Posterior vena cava (tissue), 2 donors: ENCODE measurements around the gene GRM5. TPM values are rescaled to one million over a fixed set of nuclear protein-coding genes. Genes with fewer than 3 reads are reported as not detected.

Experiments used
- DNase-seq: peaks from one replicate; pipeline ENCODE4 v3.0.0-alpha.2; 2020; ENCODE audit warnings: low spot score
- intact Hi-C, 2 donors: fragments of 100-400 bp; cut with DNase I; formaldehyde crosslinking; loops; one replicate each; pipeline versions ENCODE4 v1.14.1 to v1.14.2; 2022 to 2023
- total RNA-seq, 2 donors: library from RNA; stranded (reverse); fragmentation: NEBNext Ultra II Directional; extraction: Animal tissue kit (Norgen Biotek cat#: 25700); gene quantifications; one replicate each; pipeline ENCODE4 v1.2.1, GENCODE V29; 2021
- donor health status: DM: yes; HTN: yes; CAD: no.
- donor health status: DM: yes; HTN: yes; CAD: no.

The GRM5 gene
- total RNA-seq, 2 donors from 2014 or later: 0.23 to 0.81 TPM

DNA sequence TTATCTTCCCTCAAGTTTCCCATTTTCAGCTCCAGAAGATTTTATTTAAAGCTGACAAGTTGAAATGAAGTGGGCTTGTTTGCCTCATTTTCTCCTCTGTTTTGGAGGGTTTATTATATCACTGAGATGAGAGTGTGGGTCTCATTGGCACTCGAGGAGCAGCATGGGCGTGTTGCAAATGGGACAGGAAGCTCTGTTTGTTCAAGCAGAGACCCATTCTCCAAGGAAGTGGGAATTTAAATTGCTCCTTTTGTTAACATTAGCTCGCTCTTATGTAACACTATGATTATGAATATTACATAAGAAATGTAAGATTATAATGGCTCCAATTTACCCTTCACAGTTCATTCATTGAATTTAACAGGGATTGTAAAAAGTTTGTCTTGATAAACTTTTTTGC is 410.6 kb downstream of the GRM5 start:
- intact Hi-C loops: no loop called here
- no peak for DNase-seq

- intact Hi-C loops: no loop called here
- no peak for DNase-seq
These were observed 414.2 kb downstream of the GRM5 start for GRCh38 chr11:88651556-88651955.

DNA sequence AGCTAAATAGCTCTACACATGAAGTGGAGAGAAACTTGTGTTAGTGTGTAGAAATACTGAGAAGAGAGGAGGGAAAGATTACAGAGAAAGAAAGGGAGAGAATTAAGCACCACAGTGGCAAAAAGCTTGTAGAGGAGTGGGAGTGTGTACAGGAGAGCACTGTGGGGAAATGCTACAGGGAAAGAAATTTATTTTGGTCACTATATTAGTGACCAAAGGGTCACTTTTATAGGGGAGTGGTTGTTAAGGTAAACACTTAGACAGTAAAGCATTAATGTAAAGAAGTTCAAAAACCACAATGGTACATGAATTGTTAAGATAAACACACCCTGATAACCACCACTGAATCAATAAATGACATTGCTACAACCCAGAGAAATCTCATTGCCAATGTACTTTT is 421.1 kb downstream of the GRM5 start:
- intact Hi-C loops: no loop called here

GRCh38 chr11:88632163-88632562 is 433.6 kb downstream of the GRM5 start:
- intact Hi-C loops: no loop called here
- no peak for DNase-seq

More for the DNA sequence above, 421.1 kb downstream of the GRM5 start:
- DNase-seq: no peak

- no peak for DNase-seq
- intact Hi-C loops: no loop called here
These were observed 434.3 kb downstream of the GRM5 start for GRCh38 chr11:88631497-88631896.

DNA sequence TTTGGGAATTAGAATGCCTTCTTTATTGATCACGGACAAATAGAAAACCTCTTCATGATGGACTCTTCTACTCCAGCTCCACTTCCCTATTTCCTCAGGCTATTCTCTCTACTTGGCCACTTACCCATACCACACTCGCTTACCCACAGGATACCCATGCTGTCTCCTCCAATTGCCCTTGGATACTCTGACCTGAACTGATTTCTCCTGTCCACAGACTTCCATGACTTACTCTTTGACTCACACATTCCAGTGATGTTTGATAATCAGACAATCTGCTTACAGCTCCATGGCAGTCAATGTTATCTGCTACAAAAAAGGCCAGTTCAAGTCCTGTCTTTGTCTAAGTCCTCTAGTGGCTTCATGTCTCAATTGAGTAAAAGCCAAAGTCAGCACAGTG is 436.3 kb downstream of the GRM5 start:
- intact Hi-C loops: no loop called here
- DNase-seq: no peak

DNA sequence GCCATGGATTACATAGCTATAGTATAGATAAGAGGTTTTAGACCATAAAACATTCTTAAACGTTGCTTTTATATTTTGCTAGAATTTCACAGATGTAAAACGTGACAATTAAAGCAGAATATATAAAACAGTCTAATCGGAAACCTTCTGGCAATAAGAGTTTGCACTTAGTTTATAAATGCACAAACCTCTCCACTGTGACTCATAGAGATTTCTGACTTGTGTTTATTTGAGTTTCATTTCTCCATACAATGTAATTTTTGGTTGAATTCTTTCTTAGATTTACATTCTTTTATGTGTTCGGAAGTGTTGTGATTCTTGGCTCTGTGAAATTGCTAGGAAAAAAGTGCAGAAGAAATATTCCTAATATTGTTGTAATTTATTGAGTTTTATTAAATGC is 439.6 kb downstream of the GRM5 start:
- DNase-seq: no peak
- intact Hi-C loops: no loop called here

GRCh38 chr11:88623531-88623930 is 442.3 kb downstream of the GRM5 start:
- DNase-seq: no peak

DNA sequence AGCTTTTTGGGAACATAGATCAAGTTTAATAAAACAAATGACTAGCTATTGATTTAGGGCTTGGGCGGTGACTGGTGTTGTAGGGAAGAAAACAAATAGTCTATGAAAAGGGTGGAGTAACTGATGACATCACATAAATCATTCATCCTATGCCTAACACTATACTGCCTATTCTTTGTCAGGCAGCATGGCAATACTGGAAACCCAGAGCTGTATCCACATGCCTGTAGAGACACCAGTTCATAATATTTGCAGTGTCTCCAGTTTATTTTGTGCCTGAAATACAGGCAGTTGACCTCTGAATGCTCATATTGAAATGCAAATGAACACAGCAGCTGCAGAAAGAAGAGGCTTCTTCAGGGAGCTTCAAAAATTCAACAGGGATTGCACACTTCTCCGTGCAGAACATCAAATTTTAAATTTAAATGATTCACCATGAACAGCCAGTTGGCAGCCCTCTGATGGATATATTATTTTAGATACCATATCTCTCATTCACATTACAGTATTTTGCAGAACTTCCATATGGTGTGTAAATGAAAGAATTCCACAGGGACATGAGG is 445.1 kb downstream of the GRM5 start:
- intact Hi-C loops: no loop called here
- DNase-seq: no peak

More at GRCh38 chr11:88623531-88623930, 442.3 kb downstream of the GRM5 start:
- intact Hi-C loops: no loop called here

DNA sequence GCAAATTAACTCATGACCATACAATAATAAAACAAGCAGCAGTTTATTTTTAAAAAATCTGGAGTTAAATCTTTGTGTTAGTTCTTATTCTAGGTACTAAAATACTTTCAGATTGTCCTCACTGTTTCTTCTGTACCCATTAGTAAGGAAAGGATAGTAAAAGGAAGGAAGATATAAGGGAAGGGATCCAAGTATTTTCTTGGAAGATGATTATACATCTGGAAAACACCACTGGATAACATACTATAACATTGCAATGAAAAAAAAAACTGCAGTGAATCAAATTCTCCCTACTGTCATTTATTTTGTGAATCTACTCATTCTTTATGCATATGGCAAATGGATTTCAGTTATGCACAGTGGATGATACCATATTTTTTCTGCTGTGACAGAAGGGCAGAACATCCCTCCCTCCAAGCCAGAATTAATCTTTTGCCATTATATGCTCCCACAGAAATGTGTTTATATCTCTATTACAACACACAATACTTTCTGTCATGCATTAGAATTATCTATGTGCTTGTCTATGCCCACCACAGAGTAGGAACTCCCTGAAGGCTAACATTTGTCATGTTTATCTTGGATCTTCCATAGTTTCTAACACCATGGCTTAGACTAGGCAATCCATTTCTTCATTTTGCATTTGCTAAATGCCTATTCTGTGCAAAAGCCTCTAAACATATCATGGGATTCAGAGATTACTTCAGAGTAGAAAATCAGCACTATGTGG is 446.0 kb downstream of the GRM5 start:
- intact Hi-C loops: no loop called here
- DNase-seq: no peak

DNA sequence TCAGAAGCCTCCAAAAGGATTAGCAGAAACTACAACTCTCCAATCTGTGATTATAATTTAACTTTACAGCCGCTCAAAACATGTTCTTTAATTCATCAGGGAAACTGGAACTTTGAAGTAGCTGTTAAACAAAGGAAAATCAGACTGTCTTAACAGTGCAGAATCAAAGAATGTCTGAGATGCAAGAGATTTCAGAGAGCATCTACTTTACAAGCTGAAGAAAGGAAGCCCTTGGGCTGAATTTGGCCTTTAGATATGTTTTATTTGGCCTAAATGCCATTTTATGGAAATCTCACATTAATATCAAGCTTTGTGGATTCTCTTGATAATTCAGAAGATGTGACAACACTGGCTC is 446.7 kb downstream of the GRM5 start:
- intact Hi-C loops: no loop called here
- no peak for DNase-seq

DNA sequence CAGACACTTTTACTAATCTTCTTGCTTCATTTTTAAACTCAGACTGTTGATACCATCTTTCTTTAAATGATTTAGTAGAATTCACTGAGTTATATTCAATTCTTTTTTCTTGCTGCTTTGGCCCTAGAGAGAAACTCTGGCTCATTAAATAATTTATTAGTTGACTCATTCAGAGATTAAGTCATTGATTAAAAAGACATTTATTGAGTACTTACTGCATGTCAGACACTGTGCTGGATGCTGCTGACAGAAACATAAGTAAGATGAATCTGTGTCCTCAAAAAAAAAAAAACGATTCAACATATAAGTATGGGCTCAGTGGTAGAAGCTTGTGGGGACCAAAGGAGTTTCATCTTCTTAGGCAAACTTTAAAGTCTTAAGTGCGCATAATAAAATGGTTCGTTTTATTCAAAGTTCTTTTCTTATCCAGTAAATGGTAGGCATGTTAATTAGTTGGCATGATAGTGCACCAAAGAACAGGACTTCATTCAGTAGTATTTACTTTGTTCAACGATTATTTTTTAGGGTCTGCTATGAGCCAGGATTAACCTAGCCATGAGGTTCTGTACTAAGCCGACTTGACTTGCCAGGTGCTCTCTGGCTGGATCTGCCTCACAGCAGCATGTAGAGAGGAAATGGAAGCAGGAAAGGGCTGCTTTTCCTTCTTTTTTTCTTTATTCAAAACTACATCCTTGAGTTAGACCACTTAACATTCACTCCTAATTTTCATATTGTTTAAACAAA is 447.3 kb downstream of the GRM5 start:
- no peak for DNase-seq
- intact Hi-C loops: no loop called here

GRCh38 chr11:88617226-88617625 is 448.6 kb downstream of the GRM5 start:
- DNase-seq: no peak
- intact Hi-C loops: no loop called here

DNA sequence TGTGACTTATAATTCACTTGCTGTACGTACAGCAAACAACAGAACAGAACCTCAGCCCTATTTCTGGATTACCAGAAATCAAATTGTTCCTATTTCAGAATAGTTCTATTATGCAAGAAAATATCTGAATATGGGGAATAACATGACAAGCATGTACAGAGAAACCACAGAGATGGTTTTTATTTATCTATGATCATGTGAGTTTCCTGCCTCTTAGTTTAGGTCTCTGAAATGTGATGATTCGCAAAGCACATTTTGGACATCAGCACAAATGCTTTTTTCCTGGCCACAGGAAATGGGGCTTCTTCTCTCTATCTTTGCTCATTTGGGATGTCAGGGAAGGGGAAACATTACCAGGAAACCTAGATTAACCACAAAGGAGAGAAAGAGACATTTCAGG is 461.5 kb downstream of the GRM5 start:
- intact Hi-C loops: no loop called here

GRCh38 chr11:88603091-88603867 is 462.5 kb downstream of the GRM5 start:
- DNase-seq: no peak
- intact Hi-C loops: no loop called here

More for the DNA sequence above, 461.5 kb downstream of the GRM5 start:
- DNase-seq: no peak

DNA sequence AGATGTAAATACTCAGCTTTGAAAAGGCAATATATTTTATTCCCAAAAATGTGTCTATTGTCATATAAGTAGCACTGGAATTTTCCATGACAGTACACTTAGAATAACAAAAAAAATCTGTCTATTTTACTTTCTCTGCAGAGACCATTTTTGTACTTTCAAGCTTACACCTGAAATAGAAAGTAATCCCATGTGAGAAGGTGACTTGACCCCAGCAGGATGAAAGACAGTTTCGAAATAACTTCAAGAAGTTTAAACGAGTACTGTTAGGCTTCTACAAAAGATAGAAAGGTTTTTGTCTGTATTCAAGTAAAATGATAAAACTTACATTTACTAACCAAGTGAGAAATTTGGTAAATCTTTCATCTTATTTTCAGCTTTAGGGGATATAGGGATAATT is 468.4 kb downstream of the GRM5 start:
- no peak for DNase-seq
- intact Hi-C loops: no loop called here

DNA sequence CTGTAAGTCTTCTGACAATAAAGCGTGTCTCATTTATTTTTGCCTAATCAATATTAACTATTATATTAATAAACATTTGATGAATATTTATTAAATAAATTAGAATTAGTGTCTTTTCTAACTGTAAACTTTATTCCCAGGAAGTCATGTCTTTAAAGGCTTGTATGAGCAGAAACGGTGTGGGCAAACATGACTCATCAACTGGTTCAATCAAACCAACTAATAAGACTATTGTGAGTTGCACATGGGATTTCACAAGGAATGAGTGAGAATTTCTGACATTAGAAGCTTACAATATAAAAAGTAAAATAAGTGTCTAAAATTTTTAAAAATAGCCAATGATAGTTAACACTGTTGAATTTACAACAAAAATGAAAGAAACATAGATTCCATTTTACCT is 469.0 kb downstream of the GRM5 start:
- DNase-seq: no peak
- intact Hi-C loops: no loop called here

DNA sequence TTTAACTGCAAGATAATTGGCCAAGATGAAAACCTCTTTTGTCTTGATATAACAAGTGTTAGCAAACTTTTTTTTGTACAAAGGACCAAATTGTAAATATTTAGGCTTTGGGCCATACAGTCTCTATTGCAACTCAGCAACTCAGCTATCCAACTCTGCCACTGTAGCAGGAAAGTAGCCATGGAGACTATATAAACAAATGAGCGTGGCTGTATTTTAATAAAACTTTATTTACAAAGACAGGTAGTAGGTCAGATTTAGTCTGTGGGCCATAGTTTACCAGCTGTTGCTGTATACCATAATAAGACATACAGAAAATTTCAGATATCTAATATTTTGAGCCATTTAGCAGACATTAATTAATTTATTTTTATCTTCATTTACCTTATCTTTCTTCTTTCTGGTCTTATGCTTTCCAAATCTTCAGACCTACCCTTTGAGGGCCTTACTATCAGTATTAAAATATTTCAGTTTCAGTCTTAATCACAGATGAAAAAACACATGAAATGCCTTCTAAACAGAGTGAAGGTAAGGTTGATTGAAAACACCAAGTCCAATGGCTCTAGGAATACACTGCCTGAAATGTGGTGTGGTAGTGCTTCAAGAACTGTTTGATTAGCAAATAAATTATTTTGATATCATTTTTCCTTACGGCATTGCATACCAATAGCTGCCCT is 471.4 kb downstream of the GRM5 start:
- no peak for DNase-seq
- intact Hi-C loops: loop anchor here in 1 of 2 donors (2.0 kb wide), 1 partner anchor 14 kb away; no protein-coding TSS in a partner anchor

DNA sequence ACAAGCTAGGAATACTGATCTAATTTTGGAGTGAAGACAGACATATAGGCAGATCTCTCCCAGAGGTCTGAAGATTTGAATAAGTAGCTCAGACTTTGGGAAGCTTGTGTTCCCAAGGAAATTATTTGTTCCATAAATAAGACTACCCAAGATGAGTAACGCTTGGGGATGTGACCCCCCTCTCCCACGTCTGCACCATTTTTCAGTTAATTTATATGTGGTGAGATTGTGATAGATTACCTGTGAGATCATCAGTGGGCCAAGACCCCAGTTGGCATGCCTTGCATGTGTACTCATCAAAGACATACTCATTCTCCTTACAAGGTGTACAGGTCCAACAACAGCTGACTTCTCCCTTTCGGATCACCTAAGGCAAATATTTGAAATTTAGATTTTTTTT is 475.4 kb downstream of the GRM5 start:
- intact Hi-C loops: no loop called here

More for the DNA sequence above, 475.4 kb downstream of the GRM5 start:
- DNase-seq: no peak
